GM18907 (cell line): ENCODE data around the gene SRPX2.

Source experiments
- ATAC-seq: cut with Tn5 transposase; IDR thresholded peaks from one replicate; pipeline ENCODE4 v1.9.1; 2021; ENCODE audit warnings: mild to moderate bottlenecking, moderate library complexity; ENCODE audit not compliant: unreplicated experiment

The SRPX2 gene

DNA sequence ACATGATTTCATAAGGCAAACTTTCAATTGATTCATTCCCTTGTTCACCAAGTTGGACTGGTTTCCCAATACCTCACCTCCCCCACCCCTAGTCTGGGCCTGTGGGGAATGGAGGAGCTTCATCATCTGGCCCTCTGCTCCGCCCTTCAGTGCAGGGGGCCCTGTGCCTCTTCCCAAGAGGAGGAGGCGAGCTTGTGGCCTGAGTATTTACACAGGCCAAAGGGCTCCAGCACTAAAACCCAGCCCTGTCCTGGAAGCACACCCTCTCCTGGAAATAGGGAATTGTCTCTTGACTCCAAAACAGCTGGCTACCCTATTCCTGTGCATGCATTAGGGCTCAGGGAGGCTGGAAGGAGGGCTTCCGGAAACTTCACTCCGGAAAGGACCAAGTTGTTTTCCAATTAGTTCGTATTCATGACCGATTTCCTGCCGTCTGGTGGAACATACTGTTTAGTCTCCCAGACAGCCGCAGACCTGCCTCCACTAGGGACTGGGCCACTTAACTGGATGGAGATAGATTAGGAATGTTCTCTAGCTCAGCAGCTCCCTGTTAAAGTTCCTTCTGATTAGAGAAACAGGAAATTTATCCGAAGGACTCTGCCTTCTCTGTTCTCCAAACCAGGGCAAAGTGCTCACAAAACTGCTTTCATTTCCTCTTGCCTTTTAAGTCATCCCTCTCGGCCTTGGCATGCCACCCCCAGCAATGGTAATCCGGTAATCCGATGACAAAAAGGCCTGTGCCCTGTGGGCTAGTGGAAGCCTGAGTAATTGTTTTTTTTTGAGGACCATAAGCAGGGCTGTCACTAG lies 5.8 kb downstream of the SRPX2 start:
- no peak for ATAC-seq

- ATAC-seq = no peak
These were observed 6.8 kb downstream of the SRPX2 start for GRCh38 chrX:100650841-100651240.

DNA sequence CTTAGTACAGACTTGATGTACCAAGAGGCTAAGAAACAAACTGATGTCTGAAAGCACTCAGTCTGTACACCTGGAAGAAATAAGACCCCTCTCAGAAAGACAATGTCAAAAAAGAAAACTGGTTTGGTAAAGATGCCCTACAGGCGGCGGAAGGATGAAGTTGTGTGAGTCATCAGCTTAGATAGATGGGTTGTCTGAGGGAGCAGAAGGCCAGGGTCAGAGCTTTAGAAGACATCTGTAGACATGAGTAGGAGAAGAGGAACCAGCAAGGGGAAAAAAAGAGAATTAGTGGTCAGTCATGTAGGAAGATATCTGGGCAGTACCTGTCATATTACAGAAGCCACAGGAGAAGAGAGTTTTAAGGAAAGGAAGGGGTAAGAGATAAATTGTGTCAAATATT lies 8.3 kb downstream of the SRPX2 start:
- no peak for ATAC-seq

- no peak for ATAC-seq
These were observed 10.3 kb downstream of the SRPX2 start for GRCh38 chrX:100654261-100654660.

DNA sequence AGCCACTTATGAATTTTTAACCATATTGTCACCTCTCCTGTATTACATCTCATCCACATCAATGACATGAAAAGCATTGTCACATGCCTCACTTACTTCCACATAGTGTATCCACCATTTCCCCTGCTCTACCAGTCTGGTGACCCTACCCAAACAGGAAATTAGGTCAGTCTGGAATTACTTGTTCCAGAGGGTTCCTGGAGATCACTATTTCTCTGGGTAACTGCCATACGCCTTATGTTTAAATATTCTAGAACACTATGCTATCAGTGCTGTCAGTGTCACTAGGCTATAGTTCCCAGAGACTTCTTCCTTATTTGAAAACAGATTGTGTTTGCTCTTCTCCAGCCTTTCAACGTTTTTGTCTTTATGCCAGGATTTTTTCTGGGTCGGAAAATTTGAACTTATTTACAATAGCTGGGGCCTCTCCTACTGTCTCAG lies 15.0 kb downstream of the SRPX2 start:
- no peak for ATAC-seq

GRCh38 chrX:100659431-100660137 lies 15.6 kb downstream of the SRPX2 start:
- ATAC-seq = no peak

GRCh38 chrX:100662170-100662569 lies 18.2 kb downstream of the SRPX2 start:
- ATAC-seq = no peak

- ATAC-seq = no peak
These were observed 18.8 kb downstream of the SRPX2 start for GRCh38 chrX:100662796-100663195.

DNA sequence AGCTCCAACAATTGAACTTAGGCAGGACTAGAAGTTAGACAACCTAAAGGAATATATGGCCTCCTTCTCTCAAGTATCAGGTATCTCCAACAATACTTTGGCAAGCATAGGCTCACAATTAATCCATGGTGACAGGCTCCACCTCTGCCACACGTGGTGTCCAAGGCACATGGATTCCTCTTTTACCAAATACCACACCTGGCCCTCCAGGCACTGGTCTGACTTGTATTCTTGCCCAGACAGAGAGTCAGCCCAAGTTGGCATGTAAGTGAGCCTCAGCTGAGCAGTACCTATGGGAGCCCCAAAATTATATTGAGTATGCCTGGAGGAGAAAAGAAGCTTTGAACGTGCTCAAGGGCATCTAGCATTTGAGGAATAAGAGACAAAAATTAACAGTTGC lies 19.6 kb downstream of the SRPX2 start:
- ATAC-seq = no peak

DNA sequence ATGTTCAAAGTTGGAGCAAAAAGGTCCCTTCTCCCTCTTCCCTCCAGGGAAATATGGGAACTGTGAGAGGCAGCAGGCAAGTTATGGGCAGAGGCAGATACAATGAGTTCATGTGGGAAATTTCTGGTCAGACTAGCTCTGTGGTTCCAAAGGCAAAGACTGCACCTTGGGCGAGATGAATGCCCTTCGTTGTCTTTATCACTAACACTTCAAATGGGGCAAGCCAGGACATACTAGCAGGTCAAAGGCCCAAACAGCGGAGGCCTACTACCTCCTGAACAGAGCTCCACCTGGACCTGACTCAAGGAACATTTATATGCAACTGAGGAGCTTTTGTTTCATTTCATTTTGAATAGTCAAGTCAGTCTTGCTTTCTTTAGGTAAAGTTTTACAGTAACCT lies 29.0 kb downstream of the SRPX2 start:
- no peak for ATAC-seq

DNA sequence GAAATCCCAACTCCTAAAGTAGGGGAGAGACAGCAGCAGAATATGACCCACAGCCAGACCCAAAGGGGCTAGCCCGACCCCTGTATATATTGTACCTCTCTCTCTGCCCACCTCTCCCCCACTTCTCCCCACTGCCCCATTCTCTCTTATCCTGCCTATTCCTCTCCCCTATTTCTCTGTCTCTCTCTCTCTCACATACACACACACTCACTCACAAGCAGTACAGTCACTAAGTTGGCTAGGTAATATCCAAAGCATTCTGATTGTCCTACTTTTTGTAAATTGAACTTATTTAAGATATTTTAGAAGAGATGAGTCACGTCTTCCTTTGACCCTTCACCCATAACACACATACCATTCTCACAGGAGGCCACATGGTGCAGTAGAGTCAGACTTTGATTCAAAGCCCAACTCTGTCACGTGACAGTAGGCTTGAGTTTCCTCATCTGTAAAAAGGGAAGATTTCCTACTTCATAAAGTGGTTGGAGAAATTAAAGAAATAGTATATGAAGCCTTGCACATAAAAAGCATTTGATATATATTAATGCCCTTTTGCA lies 29.5 kb downstream of the SRPX2 start:
- no peak for ATAC-seq

DNA sequence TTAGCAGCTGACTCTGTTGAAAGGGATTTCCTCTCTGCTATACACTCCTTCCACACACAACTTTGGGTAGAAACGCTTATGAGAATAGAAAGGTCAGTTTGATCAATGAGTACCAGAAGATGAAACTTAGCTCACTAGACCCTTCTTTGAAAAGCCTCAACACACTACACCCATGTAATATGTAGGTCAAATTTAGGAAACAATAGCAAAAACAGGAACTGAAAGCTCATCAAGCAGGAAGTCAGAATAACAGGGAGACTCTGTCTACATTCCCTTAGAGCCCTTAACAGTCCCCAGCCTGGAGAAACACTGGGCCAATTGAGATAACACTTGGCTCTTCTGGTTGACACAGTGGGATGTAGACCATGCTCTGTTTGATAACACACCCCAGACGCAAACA lies 30.7 kb downstream of the SRPX2 start:
- ATAC-seq = peak; percentile 71

- no peak for ATAC-seq
These were observed 33.7 kb downstream of the SRPX2 start for GRCh38 chrX:100677611-100678181.

DNA sequence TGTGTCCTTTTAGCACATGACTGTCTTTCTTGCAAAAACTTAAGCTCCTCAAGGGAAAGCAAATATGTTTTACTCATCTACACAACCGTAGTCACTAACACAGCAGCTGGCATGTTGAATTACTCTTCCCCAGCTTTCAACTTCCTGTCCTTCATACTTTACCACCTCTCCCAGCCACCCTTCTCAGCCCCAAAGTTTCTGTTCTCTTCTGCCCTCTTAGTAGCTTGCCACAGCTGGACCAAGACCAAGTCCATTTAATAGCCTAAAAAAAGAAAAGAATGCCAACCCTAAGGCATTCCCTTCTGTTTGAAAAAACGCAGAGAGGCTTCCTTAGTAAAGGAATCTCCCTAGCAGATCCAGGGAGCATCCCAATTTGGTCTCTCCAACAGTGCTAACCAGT lies 36.8 kb downstream of the SRPX2 start:
- ATAC-seq = no peak

- ATAC-seq = no peak
These were observed 37.6 kb downstream of the SRPX2 start for GRCh38 chrX:100681599-100681998.

DNA sequence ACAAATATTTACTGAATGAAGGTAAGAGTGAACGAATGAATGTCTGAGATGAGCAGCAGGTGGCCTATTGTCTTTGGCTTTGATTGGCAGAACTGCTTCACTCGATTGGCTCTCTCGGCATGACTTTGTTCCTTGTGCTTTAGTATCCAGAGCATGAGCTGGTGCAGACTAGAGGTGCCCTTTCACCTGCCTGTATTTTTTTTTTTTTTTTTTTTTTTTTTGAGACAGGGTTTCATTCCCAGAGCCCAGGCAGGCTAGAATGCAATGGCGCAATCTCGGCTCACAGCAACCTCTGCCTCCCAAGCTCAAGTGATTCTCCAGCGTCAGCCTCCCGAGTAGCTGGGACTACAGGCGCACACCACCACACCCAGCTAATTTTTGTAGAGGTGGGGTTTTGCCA lies 38.9 kb downstream of the SRPX2 start:
- no peak for ATAC-seq

GRCh38 chrX:100685284-100685996 lies 41.4 kb downstream of the SRPX2 start:
- peak; percentile 86 for ATAC-seq

DNA sequence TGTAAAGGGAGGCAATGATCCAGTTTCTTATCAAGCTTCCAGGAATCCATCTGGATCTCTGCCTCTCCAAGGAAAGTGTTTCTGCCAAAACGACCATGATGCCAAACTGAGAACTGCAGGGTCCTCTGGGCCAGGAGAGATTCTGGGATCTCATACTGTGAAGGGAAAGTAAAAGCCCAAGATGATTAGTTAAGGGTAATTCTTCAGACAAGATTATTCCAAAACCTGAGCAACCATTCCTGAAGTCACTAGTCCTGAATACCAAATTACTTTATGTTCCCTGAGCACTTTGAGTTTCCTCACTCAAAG lies 42.0 kb downstream of the SRPX2 start:
- ATAC-seq = peak; percentile 19

DNA sequence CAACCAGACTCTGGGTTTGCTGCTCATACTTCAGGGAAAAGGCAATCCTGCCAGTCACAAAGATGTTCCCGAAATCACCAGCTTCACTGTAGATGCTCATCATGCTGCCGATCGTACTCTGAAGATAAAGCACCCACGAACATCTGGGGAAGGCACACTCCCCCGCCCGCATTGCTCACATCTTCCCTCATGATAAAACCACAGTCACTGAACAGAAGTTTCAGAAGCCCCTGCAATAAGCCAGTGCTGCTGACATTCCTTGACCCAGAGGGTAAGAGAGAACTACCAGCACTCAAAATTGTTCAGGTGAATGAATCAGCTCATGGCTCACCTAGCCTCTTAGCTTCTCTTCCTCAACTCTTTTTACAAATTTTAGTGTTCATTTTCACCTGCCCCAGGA lies 43.1 kb downstream of the SRPX2 start:
- ATAC-seq = peak; percentile 47

DNA sequence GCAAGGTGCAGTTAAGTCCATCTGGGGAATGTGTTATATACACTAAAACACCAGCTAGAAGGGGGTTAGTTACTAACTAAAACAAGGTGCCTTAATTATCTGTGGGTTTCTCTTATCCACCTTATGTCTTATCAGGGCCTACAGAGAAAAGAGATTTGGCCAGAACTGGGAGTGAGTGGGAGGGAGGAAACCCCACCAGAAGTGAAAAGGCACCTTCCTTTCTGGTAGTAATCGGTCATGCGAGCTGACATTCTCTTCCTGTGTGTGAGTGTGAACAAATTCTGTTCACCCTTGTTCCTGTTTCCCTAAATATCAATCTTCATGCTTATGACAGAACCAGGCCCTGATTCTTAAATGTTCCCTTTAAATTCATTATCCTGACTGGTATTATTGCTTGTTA lies 43.5 kb downstream of the SRPX2 start:
- peak; percentile 71 for ATAC-seq

- ATAC-seq = no peak
These were observed 51.3 kb downstream of the SRPX2 start for GRCh38 chrX:100695302-100695701.
